Measurements from ENCODE around the gene MMP24. TPM values are rescaled to one million over a fixed set of nuclear protein-coding genes. Genes with fewer than 3 reads are reported as not detected.

The MMP24 gene
- total RNA-seq, 5 donors from 2014 or later (not counting 1 experiment from before 2014, with no cell fraction given) = 0.15 to 0.49 (median 0.16) TPM; not detected in 2

DNA sequence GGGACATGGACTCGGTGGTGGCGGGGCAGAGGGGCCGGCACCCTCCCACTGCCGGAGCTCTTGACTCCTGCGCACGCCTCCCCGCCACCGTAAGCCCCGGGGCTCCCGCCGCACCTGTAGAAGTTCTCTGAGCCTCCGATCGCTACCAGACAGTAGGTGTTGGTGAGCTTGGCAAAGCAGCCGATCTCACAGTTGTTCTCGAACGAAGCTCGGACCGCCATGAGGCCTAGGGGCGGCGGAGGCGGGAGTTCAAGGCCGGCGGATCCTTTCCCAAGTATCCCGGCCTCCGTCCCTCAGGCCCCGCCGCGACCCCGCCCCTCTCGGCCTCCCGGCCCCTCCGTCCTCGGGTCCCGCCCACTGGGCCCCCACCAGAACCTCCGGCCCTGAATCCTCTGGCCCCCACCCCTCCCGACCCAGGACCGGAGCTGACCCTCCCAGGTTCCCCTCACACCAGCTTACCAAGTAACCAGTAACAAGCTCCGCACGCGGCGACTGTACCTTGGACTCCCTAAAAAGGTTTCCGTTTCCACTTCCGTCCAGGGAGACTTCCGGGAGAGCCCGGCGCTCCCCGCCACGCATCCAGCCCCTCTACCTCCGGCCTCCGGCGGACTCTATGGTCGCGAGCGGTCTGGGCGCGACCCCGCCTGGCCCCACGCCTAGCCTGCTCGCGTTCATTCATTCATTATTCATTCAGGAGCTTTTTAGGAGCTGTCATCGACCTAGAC is 57.9 kb downstream of the MMP24 start, which contains the start of gene EIF6:
Gene EIF6, minus strand, starts transcription at position 506 of the 725 bp plus-strand sequence. Its CDS starts 285 bp downstream, at position 221.
- Mint-ChIP-seq H3K27me3 (no peaks in the 10 kb centered on the region), H3K4me3 (peak within 1 kb of the TSS; percentile 89 to 92 (median 90)), H3K27ac (peak within 1 kb of the TSS; percentile 78 to 88), H3K36me3 (peaks cover 17% of the 10 kb centered on the region), H3K4me1 (peaks cover 30 to 36% (median 34%) of the 10 kb centered on the region in 3 donors), H3K9me3 (no peaks in the 10 kb centered on the region)
- DNase-seq = peak; percentile 28 to 74 (median 51)
- H3K27ac ChIP-seq (ENCODE audit: low read length) = peak within 1 kb of the TSS; percentile 71
- peaks cover 6 to 27% of the 10 kb centered on the region in 2 experiments for H3K4me1 ChIP-seq (ENCODE audit: control insufficient read depth in 1 of 2, extremely low read depth in 1 of 2, insufficient read depth in 2 of 2, low read length in 2 of 2)
- POLR2A ChIA-PET = interaction anchor here (0.5 to 0.7 kb wide), 8 partner anchors 11 to 1759 kb away, joined by 3 to 11 read pairs (median 4); no protein-coding TSS in a partner anchor
- CTCF ChIA-PET = interaction anchor here (0.5 to 1.7 kb wide), 4 partner anchors 19 to 240 kb away, joined by 3 to 5 read pairs (median 4); no protein-coding TSS in a partner anchor
- H3K4me3 ChIP-seq (ENCODE audit: control insufficient read depth in 1 of 2, extremely low read depth in 1 of 2, low read length in 1 of 2) = peak within 1 kb of the TSS; percentile 83 to 89
- under 1% methylated on average over 53 of the region's 61 CpGs for WGBS (ENCODE audit: insufficient coverage)
- peak; percentile 80 to 91 (median 86) for ATAC-seq (replicated peaks in 1 of 4)
- H3K9me3 ChIP-seq = no peaks in the 10 kb centered on the region
- H3K36me3 ChIP-seq (ENCODE audit: control insufficient read depth in 2 of 2, extremely low read depth in 1 of 2, insufficient read depth in 1 of 2, low read length in 1 of 2) = peaks cover 3 to 24% of the 10 kb centered on the region in 2 donors
- H3K27me3 ChIP-seq (replicated peaks in 1 of 2; ENCODE audit: control insufficient read depth in 2 of 2, extremely low read depth in 1 of 2, insufficient read depth in 2 of 2, low read length in 1 of 2) = peaks cover 0 to 4% of the 10 kb centered on the region in 2 experiments

- peaks cover 0 to 4% of the 10 kb centered on the region in 2 experiments for H3K27me3 ChIP-seq (replicated peaks in 1 of 2; ENCODE audit: control insufficient read depth in 2 of 2, extremely low read depth in 1 of 2, insufficient read depth in 2 of 2, low read length in 1 of 2)
- ATAC-seq (replicated peaks in 1 of 4) (no peak), DNase-seq (no peak)
- H3K27me3 Mint-ChIP-seq = no peaks in the 10 kb centered on the region
- POLR2A ChIA-PET = interaction anchor here (0.5 to 0.7 kb wide), 7 partner anchors 10 to 1758 kb away, joined by 3 to 11 read pairs (median 4); no protein-coding TSS in a partner anchor
- peak overlapping the region; percentile 78 to 88 for H3K27ac Mint-ChIP-seq
- H3K4me3 Mint-ChIP-seq = peak overlapping the region; percentile 89 to 92 (median 90)
- CTCF ChIA-PET = interaction anchor here in 1 of 2 donors (0.8 to 1.2 kb wide), 2 partner anchors 33 to 141 kb away, joined by 3 read pairs; no protein-coding TSS in a partner anchor
- peak overlapping the region; percentile 83 to 89 for H3K4me3 ChIP-seq (ENCODE audit: control insufficient read depth in 1 of 2, extremely low read depth in 1 of 2, low read length in 1 of 2)
- peak overlapping the region; percentile 71 for H3K27ac ChIP-seq (ENCODE audit: low read length)
- H3K4me1 Mint-ChIP-seq = peaks cover 30 to 33% (median 32%) of the 10 kb centered on the region in 3 donors
- no peaks in the 10 kb centered on the region for H3K9me3 Mint-ChIP-seq
- peaks cover 0 to 16% of the 10 kb centered on the region in 2 donors for H3K36me3 ChIP-seq (ENCODE audit: control insufficient read depth in 2 of 2, extremely low read depth in 1 of 2, insufficient read depth in 1 of 2, low read length in 1 of 2)
- WGBS (ENCODE audit: insufficient coverage) = 64% methylated on average over 16 of the region's 19 CpGs
- no peaks in the 10 kb centered on the region for H3K9me3 ChIP-seq
- peaks cover 6 to 27% of the 10 kb centered on the region in 2 experiments for H3K4me1 ChIP-seq (ENCODE audit: control insufficient read depth in 1 of 2, extremely low read depth in 1 of 2, insufficient read depth in 2 of 2, low read length in 2 of 2)
- H3K36me3 Mint-ChIP-seq = peaks cover 9% of the 10 kb centered on the region
Observed at GRCh38 chr20:35284992-35285805, 58.7 kb downstream of the MMP24 start.

- Histone ChIP-seq H3K36me3 (ENCODE audit: control insufficient read depth in 2 of 2, extremely low read depth in 1 of 2, insufficient read depth in 1 of 2, low read length in 1 of 2) (peaks cover 0 to 12% of the 10 kb centered on the region in 2 donors), H3K27ac (ENCODE audit: low read length) (no peak overlapping the region), H3K27me3 (replicated peaks in 1 of 2; ENCODE audit: control insufficient read depth in 2 of 2, extremely low read depth in 1 of 2, insufficient read depth in 2 of 2, low read length in 1 of 2) (peaks cover 0 to 4% of the 10 kb centered on the region in 2 experiments), H3K9me3 (no peaks in the 10 kb centered on the region), H3K4me1 (ENCODE audit: control insufficient read depth in 1 of 2, extremely low read depth in 1 of 2, insufficient read depth in 2 of 2, low read length in 2 of 2) (peaks cover 6 to 27% of the 10 kb centered on the region in 2 experiments), H3K4me3 (ENCODE audit: control insufficient read depth in 1 of 2, extremely low read depth in 1 of 2, low read length in 1 of 2) (no peak overlapping the region)
- ATAC-seq (replicated peaks in 1 of 4) (no peak), DNase-seq (no peak)
- peaks cover 5% of the 10 kb centered on the region for H3K36me3 Mint-ChIP-seq
- H3K27ac Mint-ChIP-seq = peak overlapping the region; percentile 76 to 88
- peak overlapping the region; percentile 89 to 92 (median 90) for H3K4me3 Mint-ChIP-seq
- ChIA-PET CTCF (no interaction called here), POLR2A (interaction anchor here in 1 of 2 donors (0.6 kb wide), 1 partner anchor 17 kb away, joined by 3 read pairs; no protein-coding TSS in a partner anchor)
- no peaks in the 10 kb centered on the region for H3K9me3 Mint-ChIP-seq
- WGBS (ENCODE audit: insufficient coverage) = no CpG with 5 or more reads among the region's 5 CpGs
- H3K27me3 Mint-ChIP-seq = no peaks in the 10 kb centered on the region
- peaks cover 28 to 31% (median 30%) of the 10 kb centered on the region in 3 donors for H3K4me1 Mint-ChIP-seq
Observed at GRCh38 chr20:35285806-35286076, 59.3 kb downstream of the MMP24 start.

GRCh38 chr20:35286077-35286898 is 59.8 kb downstream of the MMP24 start:
- Histone ChIP-seq H3K27ac (ENCODE audit: low read length) (no peak overlapping the region), H3K4me3 (ENCODE audit: control insufficient read depth in 1 of 2, extremely low read depth in 1 of 2, low read length in 1 of 2) (no peak overlapping the region), H3K4me1 (ENCODE audit: control insufficient read depth in 1 of 2, extremely low read depth in 1 of 2, insufficient read depth in 2 of 2, low read length in 2 of 2) (peaks cover 6 to 27% of the 10 kb centered on the region in 2 experiments), H3K27me3 (replicated peaks in 1 of 2; ENCODE audit: control insufficient read depth in 2 of 2, extremely low read depth in 1 of 2, insufficient read depth in 2 of 2, low read length in 1 of 2) (peaks cover 0 to 4% of the 10 kb centered on the region in 2 experiments), H3K9me3 (no peaks in the 10 kb centered on the region), H3K36me3 (ENCODE audit: control insufficient read depth in 2 of 2, extremely low read depth in 1 of 2, insufficient read depth in 1 of 2, low read length in 1 of 2) (peaks cover 0 to 11% of the 10 kb centered on the region in 2 donors)
- ChIA-PET CTCF (no interaction called here), POLR2A (interaction anchor here in 1 of 2 donors (0.6 kb wide), 1 partner anchor 16 kb away, joined by 3 read pairs; no protein-coding TSS in a partner anchor)
- H3K27me3 Mint-ChIP-seq = no peaks in the 10 kb centered on the region
- peaks cover 5% of the 10 kb centered on the region for H3K36me3 Mint-ChIP-seq
- DNase-seq (no peak), ATAC-seq (replicated peaks in 1 of 4) (no peak)
- WGBS (ENCODE audit: insufficient coverage) = 92% methylated on average over 12 of the region's 12 CpGs
- peak overlapping the region; percentile 76 to 88 for H3K27ac Mint-ChIP-seq
- H3K9me3 Mint-ChIP-seq = no peaks in the 10 kb centered on the region
- peak overlapping the region; percentile 89 to 92 (median 90) for H3K4me3 Mint-ChIP-seq
- H3K4me1 Mint-ChIP-seq = peaks cover 28 to 31% (median 30%) of the 10 kb centered on the region in 3 donors

- peaks cover 28 to 29% (median 28%) of the 10 kb centered on the region in 3 donors for H3K4me1 Mint-ChIP-seq
- peaks cover 4% of the 10 kb centered on the region for H3K36me3 Mint-ChIP-seq
- H3K4me3 Mint-ChIP-seq = no peak overlapping the region
- no peak for ATAC-seq (replicated peaks in 1 of 4)
- Histone ChIP-seq H3K27ac (ENCODE audit: low read length) (no peak overlapping the region), H3K27me3 (replicated peaks in 1 of 2; ENCODE audit: control insufficient read depth in 2 of 2, extremely low read depth in 1 of 2, insufficient read depth in 2 of 2, low read length in 1 of 2) (peaks cover 0 to 6% of the 10 kb centered on the region in 2 experiments), H3K9me3 (no peaks in the 10 kb centered on the region), H3K4me1 (ENCODE audit: control insufficient read depth in 1 of 2, extremely low read depth in 1 of 2, insufficient read depth in 2 of 2, low read length in 2 of 2) (peaks cover 6 to 27% of the 10 kb centered on the region in 2 experiments), H3K36me3 (ENCODE audit: control insufficient read depth in 2 of 2, extremely low read depth in 1 of 2, insufficient read depth in 1 of 2, low read length in 1 of 2) (peaks cover 0 to 6% of the 10 kb centered on the region in 2 donors), H3K4me3 (ENCODE audit: control insufficient read depth in 1 of 2, extremely low read depth in 1 of 2, low read length in 1 of 2) (no peak overlapping the region)
- ChIA-PET POLR2A (no interaction called here), CTCF (no interaction called here)
- no peaks in the 10 kb centered on the region for H3K27me3 Mint-ChIP-seq
- H3K9me3 Mint-ChIP-seq = no peaks in the 10 kb centered on the region
- 86% methylated on average over 16 of the region's 17 CpGs for WGBS (ENCODE audit: insufficient coverage)
- DNase-seq = no peak
- H3K27ac Mint-ChIP-seq = no peak overlapping the region
Observed at GRCh38 chr20:35286899-35287508, 60.5 kb downstream of the MMP24 start.

Data from T-cell (primary cell).